GM19468 (cell line): ENCODE data around the gene SULF2.
"Not testable (repeated sequence)": the region's sequence is repeated elsewhere in the genome, so short reads cannot be mapped to it uniquely, and the experiment has no call there.

Source experiments
- ATAC-seq: cut with Tn5 transposase; IDR thresholded peaks from one replicate; pipeline ENCODE4 v1.9.1; 2021; ENCODE audit warnings: mild to moderate bottlenecking, moderate library complexity, moderate number of reproducible peaks; ENCODE audit not compliant: unreplicated experiment; ENCODE audit errors: extremely low read depth

Gene SULF2

GRCh38 chr20:47785311-47785853 is at the start of gene SULF2:
Gene SULF2 (minus strand): TSS chr20:47785481. CDS start chr20:47757363, 28,118 bp downstream.
- no peak for ATAC-seq

- not testable (repeated sequence) for ATAC-seq
Measured at GRCh38 chr20:47831675-47832074, 46.4 kb upstream of the SULF2 start.

GRCh38 chr20:47826716-47827115 is 41.4 kb upstream of the SULF2 start:
- ATAC-seq, result not testable (repeated sequence)

GRCh38 chr20:47826006-47826405 is 40.7 kb upstream of the SULF2 start:
- not testable (repeated sequence) for ATAC-seq

GRCh38 chr20:47825011-47825762 is 39.9 kb upstream of the SULF2 start:
- no peak for ATAC-seq

- ATAC-seq, result not testable (repeated sequence)
Measured at GRCh38 chr20:47823941-47824340, 38.7 kb upstream of the SULF2 start.

- no peak for ATAC-seq
Measured at GRCh38 chr20:47821481-47822100, 36.3 kb upstream of the SULF2 start.

- ATAC-seq, result no peak
Measured at GRCh38 chr20:47818996-47819609, 33.8 kb upstream of the SULF2 start.

GRCh38 chr20:47818466-47818865 is 33.2 kb upstream of the SULF2 start:
- no peak for ATAC-seq

GRCh38 chr20:47818016-47818415 is 32.7 kb upstream of the SULF2 start:
- no peak for ATAC-seq

- ATAC-seq, result no peak
Measured at GRCh38 chr20:47817573-47817972, 32.3 kb upstream of the SULF2 start.

- no peak for ATAC-seq
Measured at GRCh38 chr20:47816487-47817451, 31.5 kb upstream of the SULF2 start.

- no peak for ATAC-seq
Measured at GRCh38 chr20:47815866-47816265, 30.6 kb upstream of the SULF2 start.

- ATAC-seq, result no peak
Measured at GRCh38 chr20:47815416-47815806, 30.1 kb upstream of the SULF2 start.

- ATAC-seq, result no peak
Measured at GRCh38 chr20:47814632-47815415, 29.5 kb upstream of the SULF2 start.

- no peak for ATAC-seq
Measured at GRCh38 chr20:47810721-47811347, 25.6 kb upstream of the SULF2 start.

GRCh38 chr20:47810116-47810677 is 24.9 kb upstream of the SULF2 start:
- no peak for ATAC-seq

- no peak for ATAC-seq
Measured at GRCh38 chr20:47809161-47809960, 24.1 kb upstream of the SULF2 start.
